Fibroblast of skin of back (primary cell): ENCODE results near the gene MED12L.

ENCODE experiments used
- DNase-seq: peaks from one replicate; pipeline ENCODE4 v3.0.0-alpha.2; 2013

MED12L gene

DNA sequence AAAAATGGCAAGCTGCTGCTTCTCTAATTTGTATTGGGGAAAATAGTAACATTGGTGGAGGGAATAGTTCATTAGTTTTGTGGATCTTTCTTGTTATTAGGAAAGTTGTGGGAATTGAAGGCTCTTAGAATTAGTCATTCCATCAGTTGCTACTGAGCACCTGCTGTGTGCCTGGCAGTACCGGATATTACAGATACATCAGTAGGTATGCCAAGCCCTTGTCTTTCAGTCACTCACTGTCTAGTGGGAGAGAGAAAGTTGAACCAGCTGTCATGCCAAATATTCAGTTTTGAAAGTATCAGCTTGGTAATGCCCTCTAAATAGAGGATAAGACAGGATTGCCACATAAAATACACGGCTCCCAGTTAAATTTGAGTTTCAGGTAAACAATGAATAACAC, 342.9 kb downstream of the MED12L start:
- DNase-seq: no peak

- DNase-seq: no peak
These were observed 345.5 kb downstream of the MED12L start for GRCh38 chr3:151430821-151431484.

- peak; percentile 51 for DNase-seq
These were observed 346.5 kb downstream of the MED12L start for GRCh38 chr3:151431940-151432339.

DNA sequence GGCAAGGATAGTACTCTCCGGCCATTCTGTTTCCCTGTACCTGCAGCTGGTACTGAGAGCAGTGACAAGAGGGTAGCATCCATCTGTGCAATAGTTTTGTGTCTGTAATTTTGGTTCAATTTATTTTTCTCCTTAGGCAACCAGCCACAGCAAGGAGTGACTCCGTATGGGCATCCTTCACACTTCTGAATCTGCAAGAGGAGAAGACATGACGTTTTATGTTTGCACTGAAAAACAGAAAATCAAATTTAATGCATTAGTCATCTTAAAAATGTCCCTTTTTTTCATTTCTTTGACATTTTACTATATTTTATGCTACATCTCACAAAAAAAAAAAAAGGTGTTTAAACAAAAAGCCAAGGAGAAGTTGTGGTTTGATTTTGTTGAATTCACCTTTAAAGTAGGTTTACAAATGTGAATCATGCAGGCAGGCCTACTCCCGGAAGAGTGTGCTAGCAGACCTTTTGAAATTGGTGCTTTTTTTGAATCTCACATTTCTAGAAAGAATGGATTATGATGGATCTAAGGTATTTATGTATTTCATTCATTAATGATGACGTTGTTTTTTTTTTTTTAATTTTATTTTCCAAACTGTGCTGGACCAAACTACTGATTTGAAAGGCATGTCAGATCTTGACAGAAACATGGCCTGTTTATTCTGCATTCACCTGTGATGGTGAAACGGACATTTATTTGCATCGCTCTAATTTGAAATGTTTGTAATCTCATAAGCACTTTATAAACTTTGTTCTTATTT, 347.3 kb downstream of the MED12L start:
- no peak for DNase-seq

- peak; percentile 91 for DNase-seq
These were observed 348.9 kb downstream of the MED12L start for GRCh38 chr3:151434151-151434890.

GRCh38 chr3:151436675-151437446, 351.4 kb downstream of the MED12L start:
- peak; percentile 45 for DNase-seq

DNA sequence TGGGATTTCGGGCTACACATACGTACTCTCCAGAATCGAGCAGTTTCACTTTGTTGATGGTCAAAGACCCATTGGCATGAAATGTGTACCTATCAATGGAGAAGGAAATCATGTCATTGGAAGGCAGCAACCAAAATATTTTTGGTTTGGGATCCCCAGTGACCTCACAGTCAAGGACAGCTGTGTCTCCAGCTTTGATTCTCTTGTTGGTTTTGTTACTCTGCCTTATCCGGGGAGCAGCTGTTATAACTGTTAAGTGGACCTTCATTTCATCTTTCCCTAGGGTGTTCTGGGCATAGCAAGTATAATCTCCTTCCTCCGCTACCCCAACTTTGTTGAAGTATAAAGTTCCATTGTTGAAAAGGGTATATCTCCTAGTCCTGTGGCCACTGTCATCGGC, 352.4 kb downstream of the MED12L start:
- no peak for DNase-seq

DNA sequence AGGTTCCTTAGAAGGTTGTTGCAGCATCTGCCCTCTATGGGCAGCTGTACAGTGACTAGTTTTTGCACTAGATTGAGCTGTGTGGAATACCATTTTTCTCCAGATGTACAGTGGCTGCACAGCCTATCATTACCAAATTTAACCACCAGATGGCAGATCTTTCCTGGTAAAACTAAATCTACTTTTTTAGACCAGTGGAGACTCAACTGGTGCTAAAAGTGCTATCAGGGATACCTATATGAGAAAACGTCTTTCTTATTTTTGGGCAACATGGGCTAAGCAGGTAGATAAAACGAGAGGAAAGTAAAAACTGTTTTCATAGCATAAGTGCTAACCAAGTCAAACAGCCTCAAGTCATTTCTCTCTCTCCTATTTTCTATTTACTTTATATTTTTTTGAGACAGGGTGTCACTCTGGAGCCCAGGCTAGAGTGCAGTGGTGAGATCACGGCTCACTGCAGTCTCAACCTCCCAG, 354.2 kb downstream of the MED12L start:
- DNase-seq: peak; percentile 65

GRCh38 chr3:151440940-151441339, 355.5 kb downstream of the MED12L start:
- DNase-seq: no peak

GRCh38 chr3:151443583-151443982, 358.1 kb downstream of the MED12L start:
- peak; percentile 24 for DNase-seq

- DNase-seq: peak; percentile 72
These were observed 360.0 kb downstream of the MED12L start for GRCh38 chr3:151445273-151446001.

GRCh38 chr3:151446002-151446340, 360.5 kb downstream of the MED12L start:
- DNase-seq: no peak

DNA sequence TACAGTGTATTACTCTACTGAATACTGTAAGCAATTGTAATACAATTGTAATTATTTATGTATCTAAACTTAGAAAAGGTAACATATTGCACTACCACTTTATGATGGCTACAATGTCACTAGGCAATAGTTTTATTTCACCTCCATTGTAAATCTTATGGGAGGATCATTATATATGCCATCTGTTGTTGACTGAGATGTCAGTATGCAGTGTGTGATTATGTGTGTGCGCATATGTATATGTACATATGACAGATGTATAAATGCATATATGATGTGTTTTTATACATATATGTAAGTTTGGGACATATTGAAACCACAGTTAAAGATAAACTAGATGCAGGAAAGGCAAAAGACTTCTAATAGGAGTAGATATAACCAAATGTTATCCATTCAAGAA, 366.9 kb downstream of the MED12L start:
- DNase-seq: no peak

DNA sequence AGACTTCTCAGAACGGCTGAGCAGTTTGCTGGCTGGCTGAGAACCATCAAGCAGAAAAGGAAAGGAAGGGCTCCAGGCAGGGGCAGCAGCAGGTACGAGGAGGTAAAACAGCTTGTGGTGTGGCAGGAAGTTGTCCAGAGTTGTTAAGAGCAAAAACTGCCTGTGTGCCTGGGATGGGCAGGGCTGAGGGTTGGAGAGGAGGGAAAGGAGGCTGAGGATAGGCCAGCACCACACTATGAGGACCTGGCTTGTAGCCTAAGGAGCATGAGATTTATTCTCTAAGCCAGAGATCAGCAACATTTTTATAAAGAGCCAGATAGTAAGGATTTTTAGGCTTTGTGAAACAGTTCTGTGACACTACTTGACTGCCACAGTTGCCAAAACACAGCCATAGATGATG, 367.4 kb downstream of the MED12L start:
- DNase-seq: no peak

DNA sequence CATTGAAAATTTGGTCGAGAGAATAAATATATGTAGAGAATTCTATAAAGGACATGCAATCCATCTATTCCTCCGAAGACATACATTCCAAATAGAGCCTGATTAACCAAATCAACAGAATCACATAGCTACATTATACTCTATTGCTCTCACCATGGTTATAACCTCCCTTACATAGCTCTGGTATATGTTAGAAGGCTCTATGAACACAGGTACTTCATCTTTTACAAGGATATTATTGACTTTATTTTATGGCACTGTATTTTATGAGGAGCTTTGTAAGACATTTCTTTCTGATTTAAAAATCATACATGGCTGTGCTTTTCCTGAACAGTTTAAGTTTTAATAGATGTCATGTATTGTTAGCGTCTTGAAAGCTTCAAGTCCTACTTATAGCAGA, 370.6 kb downstream of the MED12L start:
- DNase-seq: no peak

DNA sequence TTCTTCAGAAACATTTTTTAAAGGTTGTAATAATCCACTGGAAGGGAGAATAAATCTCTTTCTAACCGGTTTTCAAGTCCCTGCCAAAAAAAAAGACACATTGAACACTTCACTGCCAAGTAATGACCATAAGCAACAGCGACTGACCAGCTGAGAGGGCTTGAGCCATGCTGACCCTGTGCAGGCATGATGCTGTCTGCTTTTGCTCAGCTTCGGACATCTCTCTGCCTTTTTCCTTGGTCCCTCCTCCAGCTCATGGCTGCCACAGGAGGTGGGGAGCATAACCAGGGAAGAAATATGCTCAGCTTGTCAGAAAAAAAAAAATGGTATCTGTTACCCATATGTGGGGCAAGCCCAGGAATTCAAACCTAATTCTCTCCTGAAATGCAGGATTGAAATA, 373.9 kb downstream of the MED12L start:
- no peak for DNase-seq

- peak; percentile 10 for DNase-seq
These were observed 374.8 kb downstream of the MED12L start for GRCh38 chr3:151460228-151460627.

DNA sequence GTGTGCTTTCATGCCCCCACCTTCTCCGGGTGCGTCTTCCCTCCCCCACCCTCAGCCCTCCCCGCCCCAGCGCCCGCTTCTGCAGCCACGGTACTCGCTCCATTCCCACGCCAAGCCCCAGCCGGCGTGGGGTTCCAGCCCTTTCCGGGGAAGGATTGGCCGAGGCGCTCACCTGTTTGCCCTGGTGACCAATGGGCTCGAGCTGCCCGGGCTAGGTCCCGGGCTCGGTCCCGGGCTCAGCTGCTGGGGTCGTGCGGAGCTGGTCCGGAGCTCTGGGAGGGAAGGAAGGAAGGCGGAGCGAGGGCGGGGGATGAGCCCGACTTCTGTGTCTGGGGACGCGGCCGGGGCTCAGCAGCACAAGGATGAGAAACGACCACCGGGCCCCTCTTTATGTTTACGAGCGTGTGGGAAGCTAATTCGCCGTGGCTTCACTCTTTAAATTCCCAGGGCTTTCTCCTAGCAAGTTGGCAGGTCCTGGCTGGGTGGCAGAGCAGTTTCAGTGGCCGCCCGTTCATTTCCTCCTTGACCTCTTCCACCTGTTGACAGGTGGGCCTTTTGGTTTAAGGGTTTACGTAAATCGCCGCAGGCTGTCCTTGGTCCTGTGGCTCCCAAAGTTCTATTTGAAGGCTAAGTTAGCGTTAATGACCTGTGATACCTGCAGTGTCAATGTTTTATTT, 375.4 kb downstream of the MED12L start, which contains the start of gene IGSF10:
IGSF10 (minus strand) TSS at position 288 of the 677 bp plus-strand sequence. CDS start 2,352 bp downstream, outside the sequence.
- no peak for DNase-seq

DNA sequence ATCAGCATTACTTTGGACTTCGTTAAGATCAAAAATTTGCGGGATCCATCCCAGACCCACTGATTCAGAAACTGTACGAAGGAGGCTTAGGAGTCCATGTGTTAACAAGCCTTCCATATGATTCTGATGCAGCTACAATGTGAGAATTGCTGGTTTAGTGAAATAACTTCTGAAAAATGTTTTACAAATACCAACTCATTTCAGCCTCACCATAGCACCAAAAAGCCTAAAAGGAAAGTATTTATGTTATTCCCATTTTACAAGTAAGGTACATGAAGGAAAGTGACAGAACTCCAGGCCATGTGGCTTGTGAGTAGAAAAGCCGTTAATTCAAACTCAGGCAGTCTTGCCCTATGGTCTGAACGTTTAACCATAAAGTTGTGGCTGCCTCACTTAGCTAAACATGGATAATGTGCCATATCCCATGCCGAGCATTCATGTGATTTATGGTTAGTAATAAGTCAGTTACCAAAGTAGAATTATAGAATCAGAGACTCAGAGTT, 376.9 kb downstream of the MED12L start:
- DNase-seq: no peak

DNA sequence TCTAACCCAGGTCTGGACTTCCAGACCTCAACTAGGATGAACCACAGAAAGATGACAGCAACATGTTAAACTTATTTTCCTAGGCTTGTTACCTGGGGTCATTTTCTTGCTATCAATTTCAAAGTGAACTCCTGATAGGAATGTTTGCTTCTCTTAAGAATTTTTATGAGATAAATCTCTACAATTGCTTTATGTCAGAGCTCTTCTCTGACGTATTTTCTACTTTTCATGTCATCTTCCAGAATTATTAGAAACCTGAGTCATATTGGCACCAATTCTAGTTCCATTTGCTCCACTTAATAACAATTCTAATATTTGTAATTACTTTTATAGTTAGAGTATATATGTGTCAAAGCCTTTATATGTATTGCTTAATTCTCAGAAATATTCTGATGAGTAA, 377.5 kb downstream of the MED12L start:
- DNase-seq: no peak

DNA sequence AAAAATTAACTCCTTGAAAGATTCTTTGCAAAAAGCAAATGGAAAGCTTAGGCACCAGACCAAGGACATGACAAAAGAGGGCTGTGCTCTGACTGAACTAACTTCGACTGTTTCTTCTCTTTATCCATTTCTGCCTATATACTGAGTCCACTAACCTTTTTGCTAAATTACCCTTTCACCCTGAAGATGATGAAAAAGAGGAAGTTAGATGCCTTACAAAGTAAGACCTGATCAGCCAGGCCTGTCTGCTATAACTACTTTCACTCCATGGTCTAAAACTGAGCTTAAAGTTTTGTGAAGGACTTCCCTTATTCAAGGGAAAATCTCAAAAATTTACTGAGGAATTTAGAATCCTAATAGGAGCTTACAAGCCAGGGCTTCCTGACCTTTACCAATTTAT, 381.6 kb downstream of the MED12L start:
- no peak for DNase-seq
